ENCODE results near the gene MZB1. TPM values are rescaled to one million over a fixed set of nuclear protein-coding genes. Genes with fewer than 3 reads are reported as not detected.

Gene MZB1
- total and polyA plus RNA-seq, 2 of the 13 experiments (the other 11 are each of a cell fraction or from before 2014, with no cell fraction given) = 0.31 to 0.40 TPM

GRCh38 chr5:139410993-139411828 is 21.5 kb upstream of the MZB1 start:
- Histone ChIP-seq H3K9ac (ENCODE audit: insufficient read depth, low read depth, low read length) (no peak overlapping the region), H4K20me1 (ENCODE audit: insufficient read depth, low read length) (no peaks in the 10 kb centered on the region), H3K27me3 (ENCODE audit: control insufficient read depth in 1 of 2, insufficient read depth in 2 of 2, low read length in 2 of 2) (no peaks in the 10 kb centered on the region), H3K4me3 (replicated peaks in 1 of 3; ENCODE audit: insufficient read depth in 1 of 3, low read depth in 2 of 3, low read length in 3 of 3) (no peak overlapping the region), H3K27ac (ENCODE audit: extremely low read length, insufficient read depth, low read length) (no peak overlapping the region), H3K4me1 (ENCODE audit: insufficient read depth, low read length) (peaks cover 33% of the 10 kb centered on the region), H3K36me3 (replicated peaks in 1 of 2; ENCODE audit: control insufficient read depth in 1 of 2, insufficient read depth in 2 of 2, low read length in 2 of 2) (no peaks in the 10 kb centered on the region), H2AFZ (ENCODE audit: low read length) (no peak overlapping the region), H3K9me3 (ENCODE audit: low read length) (no peaks in the 10 kb centered on the region), H3K4me2 (ENCODE audit: low read depth, low read length) (no peak overlapping the region), H3K79me2 (ENCODE audit: insufficient read depth, low read length) (no peaks in the 10 kb centered on the region)
- TF ChIP-seq ZNF282 (IDR thresholded peaks at IDR 0.05; ENCODE audit: partially characterized antibody) = no peak
- TF ChIP-seq, protein P1, sequence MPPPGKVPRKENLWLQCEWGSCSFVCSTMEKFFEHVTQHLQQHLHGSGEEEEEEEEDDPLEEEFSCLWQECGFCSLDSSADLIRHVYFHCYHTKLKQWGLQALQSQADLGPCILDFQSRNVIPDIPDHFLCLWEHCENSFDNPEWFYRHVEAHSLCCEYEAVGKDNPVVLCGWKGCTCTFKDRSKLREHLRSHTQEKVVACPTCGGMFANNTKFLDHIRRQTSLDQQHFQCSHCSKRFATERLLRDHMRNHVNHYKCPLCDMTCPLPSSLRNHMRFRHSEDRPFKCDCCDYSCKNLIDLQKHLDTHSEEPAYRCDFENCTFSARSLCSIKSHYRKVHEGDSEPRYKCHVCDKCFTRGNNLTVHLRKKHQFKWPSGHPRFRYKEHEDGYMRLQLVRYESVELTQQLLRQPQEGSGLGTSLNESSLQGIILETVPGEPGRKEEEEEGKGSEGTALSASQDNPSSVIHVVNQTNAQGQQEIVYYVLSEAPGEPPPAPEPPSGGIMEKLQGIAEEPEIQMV (CRISPR knock-in tag; IDR thresholded peaks at IDR 0.05; ENCODE audit: low read depth) = no peak
- TF ChIP-seq ZNF614 (CRISPR knock-in tag; IDR thresholded peaks at IDR 0.05; ENCODE audit: borderline replicate concordance) = no peak
- no peak for TF ChIP-seq PRPF4 (IDR thresholded peaks at IDR 0.05; ENCODE audit: low read depth, low read length, poor library complexity, severe bottlenecking)
- no peak for TF ChIP-seq ZNF691 (CRISPR knock-in tag; IDR thresholded peaks at IDR 0.05; ENCODE audit: borderline replicate concordance, low read depth)
- TF ChIP-seq ZNF414 (CRISPR knock-in tag; IDR thresholded peaks at IDR 0.05) = no peak
- no peak for TF ChIP-seq ZNF280B (CRISPR knock-in tag; IDR thresholded peaks at IDR 0.05; ENCODE audit: borderline replicate concordance)
- no peak for TF ChIP-seq ZNF124 (CRISPR knock-in tag; IDR thresholded peaks at IDR 0.05)
- no peak for TF ChIP-seq ELF3 (CRISPR knock-in tag; IDR thresholded peaks at IDR 0.05)
- TF ChIP-seq SUZ12 (IDR thresholded peaks at IDR 0.05; ENCODE audit: low read depth, low read length) = no peak
- DNase-seq (ENCODE audit: low spot score) = no peak
- POLR2A ChIA-PET = interaction anchor here (0.7 to 0.9 kb wide), 2 partner anchors 9 to 92 kb away, joined by 3 read pairs; no protein-coding TSS in a partner anchor
- intact Hi-C loops (cut with micrococcal nuclease; ENCODE audit: unreplicated experiment) (no loop called here), in situ Hi-C loops (cut with HindIII; ENCODE audit: extremely low pct_ligation_motif_present, low pct_unique_long_range_greater_than_20kb) (no loop called here)
- 68% methylated on average over 16 of the region's 17 CpGs for WGBS (ENCODE audit: low lambda C conversion rate)
- no peak for ATAC-seq
- CTCF ChIA-PET (ENCODE audit: low intra/inter-chr PET ratio, low total read pairs) = no interaction called here
- no TSS peak for BruUV-seq (replicated peaks)
- no peak for FAIRE-seq
